ENCODE data around the gene LIMS2.

LIMS2 gene

GRCh38 chr2:127644066-127645025 is 31.0 kb downstream of the LIMS2 start:
- no peak for DNase-seq

DNA sequence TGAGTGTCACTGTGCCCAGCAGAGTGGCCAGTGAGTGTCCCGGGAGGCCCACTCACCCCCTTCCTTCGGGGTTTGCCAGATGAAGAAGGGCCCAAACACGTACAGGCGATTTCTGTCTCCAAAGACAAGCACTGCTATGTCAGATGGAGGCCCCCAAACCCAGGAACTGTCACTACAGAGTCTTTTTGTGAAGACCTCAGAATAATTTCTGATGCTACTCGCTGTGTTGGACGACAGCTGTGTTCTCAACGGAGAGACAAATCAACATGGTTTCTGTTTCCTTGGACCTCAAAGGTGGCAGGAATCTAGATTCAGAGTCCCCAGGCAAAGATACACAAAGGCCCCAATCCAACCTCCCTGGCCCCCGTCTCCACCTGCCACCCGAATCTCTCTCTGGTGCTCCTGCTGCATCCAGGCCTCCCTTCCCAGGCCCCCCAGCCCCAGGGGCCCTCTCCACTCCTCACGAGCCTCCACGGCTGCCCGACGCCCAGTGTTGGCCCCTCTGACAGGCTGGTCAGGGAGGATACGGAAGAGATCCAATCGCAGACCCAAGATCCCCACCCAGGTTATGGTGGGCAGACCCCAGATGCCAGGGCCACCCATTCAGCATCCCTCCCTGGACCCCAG is 31.8 kb downstream of the LIMS2 start:
- no peak for DNase-seq

DNA sequence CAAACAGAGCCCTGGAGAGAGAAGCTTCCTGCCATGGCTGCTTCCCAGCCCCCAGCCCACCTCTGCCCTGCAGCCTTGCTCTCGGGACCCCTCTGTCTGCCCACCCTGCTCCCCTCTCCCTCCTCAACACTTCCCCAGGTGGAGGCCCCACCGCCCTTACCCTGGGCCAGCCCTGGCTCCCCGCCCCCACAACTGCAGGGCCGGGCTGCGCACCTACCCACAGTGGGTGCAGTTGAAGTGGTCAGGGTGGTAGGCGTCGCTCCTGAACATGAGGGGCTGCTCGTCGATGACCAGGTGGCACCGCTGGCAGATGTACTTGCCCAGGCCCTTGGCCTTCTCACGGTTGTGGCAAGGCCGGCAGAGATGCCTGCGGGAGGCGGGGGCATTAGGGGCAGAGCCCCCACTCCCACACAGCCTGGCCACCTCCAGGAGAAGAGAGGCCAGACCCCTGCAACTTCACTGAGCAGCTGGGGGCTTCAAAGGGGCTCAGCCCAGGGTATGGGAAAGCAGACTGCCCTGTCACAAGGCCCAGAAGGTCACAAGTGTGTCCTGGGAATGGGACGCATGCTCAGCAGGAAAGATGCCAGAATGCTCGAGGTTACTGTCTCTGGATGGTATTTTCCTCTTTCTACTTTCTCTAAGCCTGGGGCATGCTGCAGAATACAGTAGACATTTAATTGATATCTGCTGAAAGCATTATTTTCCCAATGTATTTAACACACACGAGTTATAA is 32.5 kb downstream of the LIMS2 start:
- DNase-seq, result no peak

GRCh38 chr2:127641846-127642507 is 33.4 kb downstream of the LIMS2 start:
- no peak for DNase-seq

- no peak for DNase-seq
These were observed 34.2 kb downstream of the LIMS2 start for GRCh38 chr2:127641133-127641532.

DNA sequence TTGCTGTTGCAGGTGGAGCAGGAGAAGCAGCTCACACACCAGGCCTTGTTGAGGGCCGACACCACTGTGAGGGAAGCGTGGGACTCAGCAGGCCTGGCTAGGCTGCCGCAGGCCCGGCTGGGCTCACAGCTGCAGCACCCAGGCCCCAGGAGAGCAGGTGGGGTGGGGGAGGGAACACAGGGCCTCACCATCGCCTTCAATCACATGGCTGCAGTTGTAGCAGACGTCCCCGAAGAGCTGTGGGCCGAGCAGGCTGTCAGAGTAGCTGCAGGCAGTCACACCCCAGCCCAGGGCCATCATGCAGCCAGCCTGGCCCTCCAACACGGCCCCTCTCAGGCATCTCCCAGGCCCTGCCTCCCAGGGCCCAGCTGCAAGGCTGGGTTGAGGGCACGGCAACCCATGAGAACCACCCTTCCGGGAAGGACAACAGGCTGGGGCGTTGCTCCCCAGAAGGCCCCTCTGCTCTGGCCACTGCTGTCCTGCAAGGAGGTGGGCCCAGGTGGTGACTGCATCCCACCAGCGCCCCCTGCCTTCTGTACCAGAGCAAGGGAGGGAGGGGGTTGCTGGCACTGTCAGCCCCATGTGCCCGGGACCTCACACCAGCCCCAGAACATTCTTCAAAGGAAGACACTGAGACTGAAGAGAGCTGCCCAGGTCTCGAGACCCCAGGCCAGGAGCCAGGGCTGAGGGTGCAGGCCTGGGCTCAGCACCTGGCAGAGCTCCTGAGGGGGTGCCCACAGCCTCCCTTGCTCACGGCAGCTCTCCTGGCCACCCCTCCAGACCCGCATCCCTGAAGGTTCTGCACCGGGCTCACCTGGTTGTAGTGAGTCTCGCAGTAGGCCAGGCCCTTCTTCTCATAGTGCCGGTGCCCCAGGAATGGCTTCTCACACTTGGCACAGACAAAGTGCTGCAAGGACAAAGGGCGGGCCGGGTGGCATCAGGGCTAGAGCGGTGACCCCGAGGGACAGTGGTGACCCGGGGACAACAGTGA is 35.0 kb downstream of the LIMS2 start:
- peak; percentile 52 for DNase-seq

- DNase-seq, result no peak
These were observed 36.2 kb downstream of the LIMS2 start for GRCh38 chr2:127639111-127639474.

DNA sequence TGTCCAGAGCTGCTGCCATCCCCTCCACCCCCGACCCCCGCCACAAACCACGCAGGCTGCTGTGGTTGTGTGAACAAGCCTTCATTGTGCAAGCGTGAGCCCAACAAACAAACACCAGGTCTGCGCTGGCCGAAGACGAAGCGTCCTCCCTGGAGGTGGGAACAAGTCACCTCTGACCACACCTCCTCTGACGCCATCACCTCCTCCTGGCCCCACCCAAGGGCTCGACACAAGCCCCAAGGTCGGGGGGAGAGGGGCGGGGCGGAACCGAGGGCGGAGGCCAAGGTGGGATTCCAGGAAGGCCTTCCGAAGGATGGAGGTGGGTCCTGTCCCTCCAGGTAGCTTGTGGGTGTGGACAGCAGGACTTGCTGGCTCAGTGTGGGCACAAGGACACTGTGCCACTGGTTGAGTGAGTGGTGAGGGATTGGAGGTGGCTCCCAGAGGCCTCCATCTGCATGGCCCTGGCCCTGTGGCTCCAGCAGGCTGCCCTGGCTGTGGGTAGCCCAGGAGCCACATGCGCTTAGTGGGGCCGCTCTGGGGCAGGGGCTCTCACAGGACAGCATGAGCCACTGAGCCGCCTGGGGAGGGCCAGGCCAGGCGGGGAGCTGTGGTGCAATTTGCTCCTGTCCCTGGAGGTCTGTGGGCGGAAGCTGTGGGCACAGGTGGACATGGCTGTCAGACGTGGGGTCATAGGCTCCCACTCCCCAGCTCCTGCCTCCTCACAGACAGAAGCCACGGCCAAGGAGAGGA is 36.8 kb downstream of the LIMS2 start:
- DNase-seq, result no peak

- peak; percentile 74 for DNase-seq
These were observed 37.5 kb downstream of the LIMS2 start for GRCh38 chr2:127637725-127638252.

DNA sequence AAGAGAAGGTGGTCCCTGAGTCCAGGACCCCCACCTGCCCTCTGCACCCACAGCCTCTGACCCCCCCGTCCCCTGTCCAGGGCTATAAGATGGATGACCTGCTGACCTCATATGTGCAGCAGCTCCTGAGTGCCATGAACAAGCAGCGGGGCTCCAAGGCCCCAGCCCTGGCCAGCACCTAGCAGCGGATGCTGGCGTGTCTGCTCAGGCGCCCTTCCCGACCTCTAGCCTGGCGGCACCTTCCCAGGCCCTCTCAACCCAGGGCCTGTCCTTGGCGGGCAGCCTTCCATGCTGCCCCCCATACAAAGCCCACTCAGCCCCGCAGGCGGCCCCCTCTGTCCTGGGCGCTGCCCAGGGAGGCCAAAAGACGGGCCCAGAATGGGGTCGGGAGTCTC is 38.1 kb downstream of the LIMS2 start:
- DNase-seq, result no peak

- no peak for DNase-seq
These were observed 38.8 kb downstream of the LIMS2 start for GRCh38 chr2:127636248-127637235.

DNA sequence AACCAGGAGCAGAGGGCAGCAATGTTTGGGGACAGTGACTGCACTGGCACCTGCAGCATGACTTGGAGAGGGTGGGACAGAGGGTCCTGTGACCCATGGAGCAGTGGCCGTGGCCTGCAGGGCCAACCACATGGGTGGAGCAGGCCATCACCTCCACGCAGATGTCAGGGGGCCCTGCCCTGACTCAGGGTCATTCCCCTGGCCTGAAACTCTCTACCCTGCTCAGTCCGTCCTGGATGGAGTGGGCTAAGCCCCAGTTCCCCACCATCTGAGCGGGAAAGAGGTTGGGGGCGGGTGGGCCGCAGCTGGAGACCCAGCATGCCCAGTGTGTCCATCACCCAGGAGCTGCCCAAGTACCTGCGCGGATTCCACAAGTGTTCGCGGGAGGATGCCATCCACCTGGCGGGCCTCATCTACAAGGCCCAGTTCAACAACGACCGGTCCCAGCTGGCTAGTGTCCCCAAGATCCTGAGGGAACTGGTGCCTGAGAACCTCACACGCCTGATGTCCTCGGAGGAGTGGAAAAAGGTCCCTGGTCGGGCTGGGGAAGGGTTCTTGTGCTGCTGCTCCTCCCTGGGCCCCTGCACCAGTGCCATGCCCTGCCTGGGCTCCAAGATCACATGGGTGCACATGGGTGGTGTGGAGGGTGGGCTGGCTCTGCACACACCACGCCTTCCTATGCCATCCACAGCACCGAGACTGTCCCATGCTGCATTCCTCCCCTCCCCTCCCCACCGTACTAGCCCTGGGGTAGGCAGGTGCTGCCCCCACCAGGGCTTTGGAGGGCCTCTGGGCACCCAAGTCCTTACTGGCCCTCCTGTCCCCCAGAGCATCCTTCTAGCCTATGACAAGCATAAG is 39.7 kb downstream of the LIMS2 start:
- no peak for DNase-seq

GRCh38 chr2:127634626-127635379 is 40.5 kb downstream of the LIMS2 start:
- no peak for DNase-seq

GRCh38 chr2:127634066-127634617 is 41.2 kb downstream of the LIMS2 start:
- DNase-seq, result no peak

DNA sequence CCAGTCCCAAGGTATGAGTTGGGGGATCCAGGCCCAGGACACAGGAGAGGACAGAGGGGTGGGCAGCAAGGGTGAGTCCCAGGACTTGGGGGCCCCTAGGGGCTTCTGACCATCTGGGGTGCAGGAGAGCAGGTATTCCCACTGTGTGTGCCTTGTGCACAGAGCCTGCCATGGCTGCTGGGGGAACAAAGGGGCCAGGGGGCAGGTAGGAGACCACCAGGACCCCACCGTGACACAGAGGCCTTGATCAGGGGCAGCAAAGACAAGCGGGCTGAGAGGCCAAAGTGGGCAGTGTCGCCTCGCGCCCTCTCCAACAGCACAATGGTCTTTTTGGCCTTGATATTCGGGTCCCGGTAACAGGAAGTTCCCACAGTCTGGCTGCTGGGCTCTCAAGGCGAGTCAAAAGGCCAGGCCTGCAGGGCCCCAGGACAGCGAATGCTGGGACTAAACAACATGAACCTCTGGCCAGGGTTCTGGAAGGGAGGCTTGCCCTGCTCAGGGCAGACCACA is 41.7 kb downstream of the LIMS2 start:
- DNase-seq, result no peak

- no peak for DNase-seq
These were observed 42.5 kb downstream of the LIMS2 start for GRCh38 chr2:127632592-127633489.
